BJ (cell line): Measurements from ENCODE around the gene NMNAT3. TPM values are rescaled to one million over a fixed set of nuclear protein-coding genes. Genes with fewer than 3 reads are reported as not detected.

Source experiments
- CTCF ChIA-PET: fragments of 350-600 bp; formaldehyde crosslinking; extraction: SDS; loops from one replicate; lab custom pipeline; 2021; ENCODE audit warnings: antibody characterized with exemption, inconsistent platforms; lab: Yijun Ruan, JAX
- POLR2A ChIA-PET: fragments of 300-600 bp; sonication (Branson Sonifier 250); formaldehyde crosslinking; extraction: SDS; loops from one replicate; lab custom pipeline; 2021; ENCODE audit warnings: antibody characterized with exemption; lab: Charles Lee
- DNase-seq: peaks from one replicate; pipeline ENCODE4 v3.0.0-alpha.2; 2011; ENCODE audit warnings: low read depth
- H3K27me3 ChIP-seq: 2 replicates; pipeline ENCODE4 v1.6.0; 2011; ENCODE audit warnings: low read length; ENCODE audit not compliant: control insufficient read depth, insufficient read depth
- H3K36me3 ChIP-seq: 2 replicates; pipeline ENCODE4 v1.5.1; 2011; ENCODE audit warnings: low read length; ENCODE audit not compliant: control insufficient read depth, insufficient read depth
- H3K4me3 ChIP-seq: 2 replicates; pipeline ENCODE4 v1.5.1; 2011; ENCODE audit warnings: low read depth, mild to moderate bottlenecking, control low read depth, low read length
- polyA plus RNA-seq: library from polyadenylated mRNA; depleted of rRNA; stranded (reverse); fragments of >200 nt; gene quantifications from 2 replicates; pipeline ENCODE4 v1.2.3, GENCODE V29; 2011
- TF ChIP-seq, protein P1 (sequence below): IDR thresholded peaks from 2 replicates; pipeline ENCODE4 v1.5.1; 2011; ENCODE audit warnings: low read depth, mild to moderate bottlenecking, control low read depth, inconsistent platforms, low read length, moderate library complexity; ENCODE audit not compliant: insufficient read depth

NMNAT3 gene
- polyA plus RNA-seq, 1 experiment = 0.61 TPM

DNA sequence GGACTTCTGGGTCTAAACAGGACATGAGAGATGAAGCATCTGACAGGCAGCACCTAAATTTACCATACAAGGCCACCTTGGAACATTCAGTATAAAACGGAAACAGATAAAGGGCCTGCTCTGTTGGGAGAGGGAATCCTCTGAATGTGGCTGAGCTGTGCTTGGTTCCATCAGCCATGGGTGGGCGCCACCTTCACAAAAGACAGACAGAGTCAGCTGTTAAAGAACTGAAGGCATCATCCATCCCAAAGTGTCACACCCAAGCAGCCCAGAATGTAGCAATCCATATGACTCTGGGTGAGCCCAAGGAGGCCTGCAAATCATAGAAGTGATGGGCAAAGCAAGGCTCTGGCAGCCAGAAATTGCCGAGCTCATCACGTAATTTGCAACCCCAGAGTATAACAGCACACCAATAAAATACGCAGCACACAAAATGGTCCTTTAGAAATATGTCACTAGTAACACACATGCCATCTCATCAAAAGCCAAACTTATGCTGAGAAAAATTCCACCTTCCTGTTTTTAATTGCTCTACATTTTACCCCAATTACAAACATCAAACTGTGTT, 113.4 kb downstream of the NMNAT3 start:
- CTCF ChIA-PET = interaction anchor here (0.6 to 1.4 kb wide), 4 partner anchors 31 to 940 kb away, joined by 3 to 4 read pairs (median 3); no protein-coding TSS in a partner anchor
- no peaks in the 10 kb centered on the region for H3K36me3 ChIP-seq
- no peak for DNase-seq
- no peaks in the 10 kb centered on the region for H3K27me3 ChIP-seq
- no peak overlapping the region for H3K4me3 ChIP-seq
- TF ChIP-seq, protein P1, sequence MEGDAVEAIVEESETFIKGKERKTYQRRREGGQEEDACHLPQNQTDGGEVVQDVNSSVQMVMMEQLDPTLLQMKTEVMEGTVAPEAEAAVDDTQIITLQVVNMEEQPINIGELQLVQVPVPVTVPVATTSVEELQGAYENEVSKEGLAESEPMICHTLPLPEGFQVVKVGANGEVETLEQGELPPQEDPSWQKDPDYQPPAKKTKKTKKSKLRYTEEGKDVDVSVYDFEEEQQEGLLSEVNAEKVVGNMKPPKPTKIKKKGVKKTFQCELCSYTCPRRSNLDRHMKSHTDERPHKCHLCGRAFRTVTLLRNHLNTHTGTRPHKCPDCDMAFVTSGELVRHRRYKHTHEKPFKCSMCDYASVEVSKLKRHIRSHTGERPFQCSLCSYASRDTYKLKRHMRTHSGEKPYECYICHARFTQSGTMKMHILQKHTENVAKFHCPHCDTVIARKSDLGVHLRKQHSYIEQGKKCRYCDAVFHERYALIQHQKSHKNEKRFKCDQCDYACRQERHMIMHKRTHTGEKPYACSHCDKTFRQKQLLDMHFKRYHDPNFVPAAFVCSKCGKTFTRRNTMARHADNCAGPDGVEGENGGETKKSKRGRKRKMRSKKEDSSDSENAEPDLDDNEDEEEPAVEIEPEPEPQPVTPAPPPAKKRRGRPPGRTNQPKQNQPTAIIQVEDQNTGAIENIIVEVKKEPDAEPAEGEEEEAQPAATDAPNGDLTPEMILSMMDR = no peak
- POLR2A ChIA-PET = no interaction called here

DNA sequence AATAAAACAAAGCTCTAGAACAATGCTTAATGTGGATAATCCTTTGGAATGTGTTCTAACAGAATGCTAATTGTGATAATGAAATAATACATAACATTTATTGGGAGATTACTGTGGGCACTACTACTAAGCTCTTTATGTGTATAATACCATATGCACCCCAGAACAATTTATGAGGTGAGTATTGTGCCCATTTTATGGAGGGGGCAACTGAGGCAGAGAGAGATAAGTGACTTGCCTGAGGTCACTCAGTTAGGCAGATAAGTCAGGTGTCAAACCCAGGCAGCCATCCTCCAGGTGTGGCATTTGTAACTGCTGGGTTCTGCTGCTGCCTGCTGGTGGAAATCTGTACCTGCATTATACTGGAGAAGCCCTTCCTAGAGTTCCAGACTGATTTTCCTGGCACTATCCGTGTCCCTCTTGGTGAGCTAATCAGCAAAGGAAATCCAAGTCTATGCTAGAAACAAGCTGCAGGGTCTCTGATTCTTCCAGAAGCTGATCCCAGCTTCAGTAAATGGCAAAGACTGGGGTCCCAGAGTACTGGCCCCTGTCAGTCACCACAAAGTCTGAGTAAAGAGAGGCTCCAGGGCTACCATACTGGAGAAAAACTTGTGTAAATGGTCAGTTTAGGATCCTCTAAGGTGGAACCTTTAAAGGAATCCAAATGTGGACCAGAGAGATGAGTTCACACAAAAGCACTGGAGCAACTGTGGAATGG, 115.7 kb downstream of the NMNAT3 start:
- no peak for DNase-seq
- TF ChIP-seq, protein P1 = peak; percentile 53
- CTCF ChIA-PET = interaction anchor here (0.8 to 2.7 kb wide), 10 partner anchors 10 to 140 kb away, joined by 3 to 20 read pairs (median 5); no protein-coding TSS in a partner anchor

DNA sequence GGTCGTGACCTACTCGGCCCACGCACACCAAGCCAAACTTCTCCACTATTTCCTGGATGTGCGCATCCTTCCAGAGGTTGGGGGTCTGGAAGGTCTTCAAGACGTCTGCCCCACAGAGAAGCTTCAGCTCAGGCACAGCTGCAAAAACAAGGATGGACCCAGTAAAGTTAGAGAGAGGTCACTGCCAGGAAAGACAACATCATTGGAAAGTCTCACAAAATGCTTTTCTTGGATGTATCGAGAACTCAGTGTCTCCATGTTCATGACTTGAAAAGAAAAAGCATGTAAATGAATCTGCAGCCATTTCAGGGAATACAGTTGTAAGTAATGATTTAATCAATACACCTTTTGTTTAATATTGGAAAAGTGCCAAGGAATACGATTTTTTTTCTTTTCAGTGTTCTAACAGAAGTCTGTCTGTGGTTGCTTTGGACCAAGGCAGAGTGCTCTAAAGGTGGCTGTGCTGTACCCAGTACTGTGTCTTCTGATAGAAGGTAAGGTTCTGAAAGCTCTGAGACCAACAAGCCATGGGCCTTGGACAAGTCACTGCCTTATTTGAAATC, 116.4 kb downstream of the NMNAT3 start:
- DNase-seq = no peak
- Histone ChIP-seq H3K4me3 (no peak overlapping the region), H3K36me3 (no peaks in the 10 kb centered on the region), H3K27me3 (no peaks in the 10 kb centered on the region)
- CTCF ChIA-PET = interaction anchor here (0.8 to 2.7 kb wide), 9 partner anchors 9 to 139 kb away, joined by 3 to 20 read pairs (median 5); no protein-coding TSS in a partner anchor
- POLR2A ChIA-PET = no interaction called here
- TF ChIP-seq, protein P1 = no peak

More for the DNA sequence above, 115.7 kb downstream of the NMNAT3 start:
- POLR2A ChIA-PET = no interaction called here
- Histone ChIP-seq H3K4me3 (no peak overlapping the region), H3K27me3 (no peaks in the 10 kb centered on the region), H3K36me3 (no peaks in the 10 kb centered on the region)

DNA sequence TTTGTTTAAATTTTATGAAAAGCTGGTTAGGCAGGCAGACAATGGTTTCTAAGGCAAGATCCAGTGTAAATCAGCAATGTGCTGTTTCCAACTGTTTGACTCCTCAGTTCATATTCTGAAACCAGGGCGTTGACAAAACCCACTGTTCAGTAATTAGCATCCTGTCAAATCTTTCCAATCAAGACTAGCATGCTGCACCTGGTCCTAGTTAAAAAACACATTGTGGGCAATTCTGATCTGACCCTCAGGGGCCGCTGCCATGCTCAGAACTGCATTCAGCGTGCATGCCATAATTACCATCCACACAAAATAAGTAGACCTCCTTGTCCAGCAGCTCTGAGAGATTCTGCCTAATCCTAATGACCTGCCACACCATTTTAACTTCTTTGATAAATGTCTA, 117.4 kb downstream of the NMNAT3 start:
- POLR2A ChIA-PET = no interaction called here
- no peak for DNase-seq
- CTCF ChIA-PET = interaction anchor here (1.8 to 2.7 kb wide), 2 partner anchors 132 to 135 kb away, joined by 9 to 20 read pairs; no protein-coding TSS in a partner anchor
- Histone ChIP-seq H3K27me3 (no peaks in the 10 kb centered on the region), H3K4me3 (no peak overlapping the region), H3K36me3 (no peaks in the 10 kb centered on the region)
- TF ChIP-seq, protein P1 = no peak

DNA sequence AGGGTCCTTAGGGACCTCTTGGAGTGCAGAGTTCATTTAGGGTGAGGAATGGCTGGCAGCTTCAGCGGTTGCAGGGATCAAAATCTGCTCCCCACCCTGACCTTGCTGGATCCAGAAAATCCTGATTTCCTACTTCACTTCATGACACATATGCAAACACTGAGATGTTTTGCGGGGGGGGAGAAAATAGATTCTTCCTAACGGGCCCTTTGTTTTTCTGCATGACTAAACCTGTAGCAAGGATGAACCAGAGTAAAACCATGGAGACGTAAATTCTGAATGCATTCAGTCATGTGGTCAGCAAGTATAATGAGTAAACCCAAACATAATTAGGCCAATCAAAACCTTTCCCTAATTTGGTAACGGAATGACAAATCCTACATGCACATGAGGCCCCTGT, 118.2 kb downstream of the NMNAT3 start:
- Histone ChIP-seq H3K27me3 (no peaks in the 10 kb centered on the region), H3K36me3 (no peaks in the 10 kb centered on the region), H3K4me3 (no peak overlapping the region)
- ChIA-PET CTCF (interaction anchor here (1.8 kb wide), 1 partner anchor 131 kb away, joined by 9 read pairs; no protein-coding TSS in a partner anchor), POLR2A (no interaction called here)
- no peak for DNase-seq
- TF ChIP-seq, protein P1 = no peak
